Lower lobe of right lung (tissue), 2 donors: ENCODE results near the gene FAM204A. TPM values are rescaled to one million over a fixed set of nuclear protein-coding genes. Genes with fewer than 3 reads are reported as not detected.

Source experiments
- ATAC-seq, 2 donors: fragments of 200-7000 bp; cut with Tn5 transposase; one replicate each; pipeline ENCODE4 v1.9.1; 2020 to 2022; ENCODE audit warnings: mild to moderate bottlenecking in 2 of 2, moderate library complexity in 2 of 2
- DNase-seq: peaks from one replicate; pipeline ENCODE4 v3.0.0-alpha.2; 2020
- H3K27ac ChIP-seq: fragments of 200-600 bp; one replicate; pipeline ENCODE4 v1.8.0; 2022
- H3K27me3 ChIP-seq: fragments of 200-600 bp; one replicate; pipeline ENCODE4 v1.8.0; 2022; ENCODE audit warnings: low read depth
- H3K36me3 ChIP-seq: fragments of 200-600 bp; one replicate; pipeline ENCODE4 v1.8.0; 2022; ENCODE audit warnings: mild to moderate bottlenecking
- H3K4me1 ChIP-seq: fragments of 200-600 bp; one replicate; pipeline ENCODE4 v1.8.0; 2022
- H3K4me3 ChIP-seq: fragments of 200-600 bp; one replicate; pipeline ENCODE4 v1.8.0; 2022; ENCODE audit warnings: mild to moderate bottlenecking
- H3K9me3 ChIP-seq: fragments of 200-600 bp; one replicate; pipeline ENCODE4 v1.8.0; 2022
- CTCF ChIP-seq: fragments of 200-600 bp; IDR thresholded peaks from one replicate; pipeline ENCODE4 v1.8.0; 2022; ENCODE audit warnings: antibody characterized with exemption, mild to moderate bottlenecking
- intact Hi-C: fragments of 100-400 bp; cut with DNase I; formaldehyde crosslinking; loops from one replicate; pipeline ENCODE4 v1.11.0; 2022
- total RNA-seq: library from RNA; stranded (reverse); fragmentation: NEBNext Ultra II Directional; extraction: Animal tissue kit (Norgen Biotek cat#: 25700); gene quantifications from one replicate; pipeline ENCODE4 v1.2.1, GENCODE V29; 2021
- donor health status: DM: no; HTN: yes; CAD: no; lungs with severe emphysema.

FAM204A gene
- total RNA-seq, 1 donor from 2014 or later, result 58.4 TPM

GRCh38 chr10:118276727-118277126 is 65.4 kb downstream of the FAM204A start:
- ATAC-seq, result no peak
- no peak for TF ChIP-seq CTCF

GRCh38 chr10:118276204-118276603 is 65.9 kb downstream of the FAM204A start:
- intact Hi-C loops, result no loop called here
- Histone ChIP-seq H3K36me3 (no peaks in the 10 kb centered on the region), H3K27me3 (peaks cover 10% of the 10 kb centered on the region), H3K4me3 (no peak overlapping the region), H3K9me3 (no peaks in the 10 kb centered on the region), H3K27ac (no peak overlapping the region), H3K4me1 (no peaks in the 10 kb centered on the region)
- TF ChIP-seq CTCF, result no peak
- ATAC-seq (no peak), DNase-seq (no peak)

More at GRCh38 chr10:118276727-118277126, 65.4 kb downstream of the FAM204A start:
- H3K9me3 ChIP-seq, result no peaks in the 10 kb centered on the region
- peaks cover 5% of the 10 kb centered on the region for H3K27me3 ChIP-seq
- no peaks in the 10 kb centered on the region for H3K36me3 ChIP-seq
- intact Hi-C loops, result no loop called here
- no peaks in the 10 kb centered on the region for H3K4me1 ChIP-seq
- H3K4me3 ChIP-seq, result no peak overlapping the region
- DNase-seq, result no peak
- no peak overlapping the region for H3K27ac ChIP-seq

GRCh38 chr10:118273662-118274061 is 68.5 kb downstream of the FAM204A start:
- Histone ChIP-seq H3K36me3 (no peaks in the 10 kb centered on the region), H3K27ac (no peak overlapping the region), H3K9me3 (no peaks in the 10 kb centered on the region), H3K4me1 (no peaks in the 10 kb centered on the region), H3K4me3 (no peak overlapping the region), H3K27me3 (peaks cover 16% of the 10 kb centered on the region)
- DNase-seq, result no peak
- no peak for ATAC-seq
- intact Hi-C loops, result no loop called here
- no peak for TF ChIP-seq CTCF

GRCh38 chr10:118272767-118273166 is 69.4 kb downstream of the FAM204A start:
- H3K4me3 ChIP-seq, result no peak overlapping the region

GRCh38 chr10:118272149-118272721 is 69.9 kb downstream of the FAM204A start:
- intact Hi-C loops, result no loop called here
- H3K27ac ChIP-seq, result peak overlapping the region; percentile 24
- no peak for TF ChIP-seq CTCF
- peaks cover 16% of the 10 kb centered on the region for H3K27me3 ChIP-seq
- DNase-seq, result no peak
- H3K4me3 ChIP-seq, result peak overlapping the region; percentile 28
- no peak for ATAC-seq
- H3K36me3 ChIP-seq, result no peaks in the 10 kb centered on the region
- H3K9me3 ChIP-seq, result no peaks in the 10 kb centered on the region
- no peaks in the 10 kb centered on the region for H3K4me1 ChIP-seq

More at GRCh38 chr10:118272767-118273166, 69.4 kb downstream of the FAM204A start:
- no peaks in the 10 kb centered on the region for H3K36me3 ChIP-seq
- H3K27me3 ChIP-seq, result peaks cover 16% of the 10 kb centered on the region
- no peaks in the 10 kb centered on the region for H3K4me1 ChIP-seq
- DNase-seq, result no peak
- ATAC-seq, result no peak
- intact Hi-C loops, result no loop called here
- no peak overlapping the region for H3K27ac ChIP-seq
- no peak for TF ChIP-seq CTCF
- no peaks in the 10 kb centered on the region for H3K9me3 ChIP-seq
